Activated naive CD4-positive, alpha-beta T cell treated with anti-CD3 and anti-CD28 coated beads, Interleukin-2, amount 10 ng/mL, durations not matched to agents 5 hours and 36 hours (primary cell): ENCODE measurements around the gene TRMT10B. TPM values are rescaled to one million over a fixed set of nuclear protein-coding genes. Genes with fewer than 3 reads are reported as not detected.

ENCODE experiments used
- total RNA-seq, 2 experiments: library from RNA; stranded (reverse); gene quantifications; one replicate each; pipeline ENCODE4 v1.2.3, GENCODE V29; 2021

TRMT10B gene, protein sequence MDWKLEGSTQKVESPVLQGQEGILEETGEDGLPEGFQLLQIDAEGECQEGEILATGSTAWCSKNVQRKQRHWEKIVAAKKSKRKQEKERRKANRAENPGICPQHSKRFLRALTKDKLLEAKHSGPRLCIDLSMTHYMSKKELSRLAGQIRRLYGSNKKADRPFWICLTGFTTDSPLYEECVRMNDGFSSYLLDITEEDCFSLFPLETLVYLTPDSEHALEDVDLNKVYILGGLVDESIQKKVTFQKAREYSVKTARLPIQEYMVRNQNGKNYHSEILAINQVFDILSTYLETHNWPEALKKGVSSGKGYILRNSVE
- 10 to 100 TPM; 14.6 to 15.4 TPM for total RNA-seq

DNA sequence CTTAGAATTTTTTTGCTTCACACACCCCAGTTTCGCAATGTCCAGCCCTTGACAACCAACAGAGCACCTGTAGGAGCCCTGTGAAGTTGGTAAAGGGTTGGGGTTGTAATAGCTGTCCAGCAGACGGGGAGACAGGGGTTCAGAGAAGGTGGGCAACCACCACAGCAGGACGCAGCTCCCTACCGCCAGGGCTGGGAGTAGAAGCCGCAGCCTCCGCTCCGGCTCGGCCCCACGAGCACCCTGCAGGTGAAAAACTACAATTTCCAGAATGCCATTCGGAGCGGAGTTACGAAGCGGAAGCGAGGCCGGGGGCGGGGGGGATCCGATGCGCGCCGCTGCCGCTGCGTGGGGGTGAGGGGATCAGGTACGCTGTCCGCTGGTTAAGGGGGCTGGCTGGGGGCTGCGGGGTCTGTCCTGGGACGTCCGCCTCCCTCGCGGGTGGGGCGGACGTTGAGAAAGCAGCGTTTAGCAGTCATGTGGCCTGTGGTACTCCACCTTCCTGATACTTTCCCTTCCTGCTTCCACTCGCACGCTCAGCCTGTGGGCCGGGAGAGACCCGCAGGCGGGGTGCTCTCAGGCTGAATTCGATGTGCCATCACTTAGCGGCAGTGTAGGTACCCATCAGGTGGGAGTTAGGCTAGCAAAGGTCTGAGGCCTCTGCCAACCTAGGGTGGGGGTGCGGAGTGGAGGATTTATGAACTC, at the start of gene TRMT10B:
Gene TRMT10B, plus strand, starts transcription at position 317 of the 702 bp plus-strand sequence. CDS start 8,127 bp downstream, outside the sequence.

DNA sequence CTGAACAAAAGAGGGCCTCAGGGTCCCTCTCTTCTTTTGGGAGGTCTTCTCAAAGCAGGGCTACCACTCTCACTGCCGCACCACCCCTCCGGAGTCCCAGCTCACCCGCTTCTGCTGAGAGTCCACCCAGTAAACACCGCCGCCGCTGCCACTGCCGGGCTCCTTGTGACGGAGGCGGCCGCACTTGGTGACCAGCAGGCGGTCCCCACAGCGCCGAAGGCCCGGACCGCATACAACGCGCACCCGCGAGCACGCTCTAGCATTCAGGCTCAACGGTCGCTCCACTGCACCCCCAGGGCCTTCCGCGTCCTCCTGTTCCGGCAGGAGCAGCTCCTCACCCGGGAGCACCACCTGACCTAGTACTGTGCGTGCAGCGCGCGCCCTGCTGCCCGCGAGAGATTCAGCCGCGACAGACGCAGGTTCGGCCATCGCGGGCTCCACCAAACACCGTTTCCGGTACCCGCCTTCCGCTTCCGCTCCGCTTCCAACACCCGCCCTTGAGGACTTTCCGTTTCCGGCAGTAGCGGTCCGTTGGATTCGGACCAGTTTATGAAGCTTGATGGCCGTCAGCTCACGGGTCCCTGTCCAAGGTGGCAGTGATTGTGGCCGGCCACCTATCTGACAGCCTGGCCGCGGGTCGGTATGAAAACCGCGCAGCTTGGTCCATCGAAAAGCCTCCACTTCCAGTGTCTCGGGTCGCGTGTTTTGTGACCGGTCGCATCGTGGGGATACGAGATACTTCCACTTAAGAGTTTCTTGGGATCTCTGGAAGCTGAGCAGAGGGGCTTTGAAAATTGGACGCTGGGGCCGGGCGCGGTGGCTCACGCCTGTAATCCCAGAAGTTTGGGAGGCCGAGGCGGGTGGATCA, 31.2 kb downstream of the TRMT10B start, which contains the start of gene EXOSC3:
Gene EXOSC3, minus strand, starts transcription at position 449 of the 868 bp plus-strand sequence. Its CDS starts 20 bp downstream, at position 429.

DNA sequence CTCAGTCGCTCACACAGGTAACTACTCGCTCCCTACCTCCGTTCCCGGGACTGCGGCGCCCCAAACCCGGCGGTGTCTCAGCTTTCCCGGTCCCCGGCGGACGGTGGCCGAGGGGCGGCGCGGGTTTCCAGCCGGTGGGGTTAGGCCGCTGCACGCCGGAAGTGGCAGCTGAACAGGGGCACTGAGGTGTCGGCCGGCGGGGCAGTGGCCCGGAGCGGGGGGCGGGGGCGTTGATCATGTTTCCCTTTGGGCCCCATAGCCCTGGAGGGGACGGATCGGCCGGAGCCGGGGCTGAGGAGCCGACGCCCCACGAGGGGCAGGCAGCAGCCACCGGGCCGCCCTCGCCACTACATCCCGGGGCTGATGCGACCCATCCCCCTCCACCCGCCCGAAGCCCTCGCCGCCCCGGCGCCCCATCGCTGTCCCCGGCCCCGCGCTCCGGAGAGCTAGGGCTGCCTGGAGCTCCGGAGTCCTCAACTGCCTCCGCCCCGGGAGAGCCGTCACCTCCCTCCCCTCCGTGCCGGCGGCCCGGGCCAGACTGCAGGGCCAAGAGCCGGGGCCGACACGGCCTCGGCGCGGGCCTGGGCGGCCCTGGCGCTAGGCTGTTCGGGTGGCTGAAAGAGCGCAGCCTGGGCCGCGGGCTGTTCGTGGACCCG, 47.2 kb downstream of the TRMT10B start, which contains the start of gene DCAF10:
Gene DCAF10, plus strand, starts transcription at position 167 of the 656 bp plus-strand sequence. Its CDS starts 70 bp downstream, at position 237.

Other genes with a start within 250 kb of the TRMT10B start
- gene FBXO10, start 177.4 kb upstream of the TRMT10B start, total RNA-seq, result 1 to 10 TPM; 2.5 to 3.5 TPM
- gene TOMM5, start 161.2 kb upstream of the TRMT10B start, total RNA-seq, result 10 to 100 TPM; 71.6 to 75.6 TPM
- gene FRMPD1, start 102.9 kb upstream of the TRMT10B start, total RNA-seq, result not detected
- 10 to 100 TPM; 50.4 to 65.0 TPM for gene EXOSC3, start 31.3 kb downstream of the TRMT10B start, total RNA-seq
- 10 to 100 TPM; 16.9 to 20.4 TPM for gene DCAF10, start 47.0 kb downstream of the TRMT10B start, total RNA-seq
- gene SLC25A51, start 150.3 kb downstream of the TRMT10B start, total RNA-seq, result 10 to 100 TPM; 31.5 to 32.3 TPM